Kidney capillary endothelial cell (primary cell): ENCODE measurements around the gene MRM2.
A peak's percentile ranks its signal among the peaks of the same experiment; 100 is the strongest.

ENCODE experiments used
- DNase-seq: peaks from one replicate; pipeline ENCODE4 v3.0.0-alpha.2; 2018; ENCODE audit warnings: low spot score

The MRM2 gene

DNA sequence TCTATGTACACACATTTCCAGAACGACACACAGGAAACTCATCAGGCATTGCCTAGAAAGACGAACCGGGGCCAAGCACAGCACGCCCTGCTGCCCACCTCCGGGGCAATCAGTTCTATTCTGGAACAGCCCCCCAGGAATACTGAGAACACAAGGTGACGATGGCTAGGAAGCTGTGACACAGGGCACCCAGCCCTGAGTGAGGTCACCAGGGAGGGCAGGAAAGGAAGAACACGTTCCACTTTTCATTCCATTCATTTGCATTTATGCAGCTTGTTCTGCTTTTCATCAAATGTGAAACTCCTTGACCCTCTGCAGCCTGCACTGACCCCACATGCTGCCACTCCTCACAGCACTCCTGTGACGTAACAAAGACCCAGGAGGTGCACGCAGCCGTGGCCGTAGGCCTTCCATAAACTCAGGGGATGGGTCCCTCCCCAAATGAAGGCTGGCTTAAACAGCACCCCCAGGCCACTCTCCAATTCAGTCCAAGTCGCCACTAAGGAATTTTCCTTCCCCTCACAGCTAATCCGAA, 38.2 kb downstream of the MRM2 start:
- no peak for DNase-seq

DNA sequence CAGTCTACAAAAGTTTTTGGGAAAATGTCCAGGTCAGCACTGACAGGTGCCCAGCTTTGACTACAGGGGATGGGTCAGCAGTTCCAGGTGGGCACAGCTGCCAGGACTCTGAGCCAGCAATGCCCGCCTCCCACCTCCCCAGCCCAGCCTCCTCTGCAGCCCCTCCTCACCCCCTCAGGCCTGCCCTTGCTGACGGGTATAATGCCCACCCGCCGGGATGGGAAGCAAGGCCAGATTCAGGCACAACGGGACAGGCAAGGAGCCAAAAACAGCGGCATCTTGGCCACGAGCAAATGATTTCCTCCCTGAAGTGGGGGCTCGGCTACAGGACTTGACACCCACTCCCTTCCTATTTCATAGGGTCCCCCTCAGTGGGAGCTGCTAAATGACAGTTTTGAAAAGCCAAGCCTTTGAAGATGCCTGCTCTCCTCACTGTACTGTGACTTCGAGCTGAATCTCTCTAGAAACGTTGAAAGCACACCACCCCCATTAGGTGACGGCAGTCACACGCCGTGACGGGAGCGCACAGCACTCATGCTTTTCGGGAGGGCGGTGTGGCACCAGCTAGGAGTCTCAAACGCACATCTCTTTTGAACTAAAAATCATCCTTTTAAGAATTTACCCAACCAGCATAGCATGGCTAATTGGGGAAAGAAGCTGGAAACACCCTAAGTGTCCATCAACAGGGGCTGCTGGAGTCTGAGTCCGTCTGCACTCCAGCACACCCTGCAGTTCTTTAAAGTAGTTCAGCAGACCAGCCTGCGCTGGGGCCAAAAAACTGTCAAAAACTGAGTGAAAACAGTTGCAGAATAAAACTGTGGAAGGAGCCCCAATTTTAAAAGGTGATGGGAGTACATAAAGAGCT, 38.9 kb downstream of the MRM2 start:
- DNase-seq: no peak

DNA sequence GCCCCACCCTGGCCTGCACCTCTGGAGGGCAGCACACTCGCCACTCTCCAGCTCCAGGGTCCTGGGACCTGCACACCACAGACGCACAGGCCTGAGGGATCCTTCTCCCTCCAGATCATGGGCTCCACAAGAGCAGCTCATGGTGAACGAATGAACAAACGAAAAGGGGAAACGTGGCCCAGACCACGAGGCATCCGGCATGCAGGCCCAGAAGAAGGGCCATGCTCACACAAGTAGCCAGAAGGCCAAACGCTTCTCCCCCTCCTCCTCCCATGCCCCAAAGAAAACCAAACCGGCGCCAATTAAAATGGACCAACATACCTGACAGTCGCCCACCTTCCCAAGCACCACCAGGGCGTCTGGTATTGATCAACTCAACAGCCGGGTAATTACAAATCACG, 39.6 kb downstream of the MRM2 start:
- DNase-seq: no peak

DNA sequence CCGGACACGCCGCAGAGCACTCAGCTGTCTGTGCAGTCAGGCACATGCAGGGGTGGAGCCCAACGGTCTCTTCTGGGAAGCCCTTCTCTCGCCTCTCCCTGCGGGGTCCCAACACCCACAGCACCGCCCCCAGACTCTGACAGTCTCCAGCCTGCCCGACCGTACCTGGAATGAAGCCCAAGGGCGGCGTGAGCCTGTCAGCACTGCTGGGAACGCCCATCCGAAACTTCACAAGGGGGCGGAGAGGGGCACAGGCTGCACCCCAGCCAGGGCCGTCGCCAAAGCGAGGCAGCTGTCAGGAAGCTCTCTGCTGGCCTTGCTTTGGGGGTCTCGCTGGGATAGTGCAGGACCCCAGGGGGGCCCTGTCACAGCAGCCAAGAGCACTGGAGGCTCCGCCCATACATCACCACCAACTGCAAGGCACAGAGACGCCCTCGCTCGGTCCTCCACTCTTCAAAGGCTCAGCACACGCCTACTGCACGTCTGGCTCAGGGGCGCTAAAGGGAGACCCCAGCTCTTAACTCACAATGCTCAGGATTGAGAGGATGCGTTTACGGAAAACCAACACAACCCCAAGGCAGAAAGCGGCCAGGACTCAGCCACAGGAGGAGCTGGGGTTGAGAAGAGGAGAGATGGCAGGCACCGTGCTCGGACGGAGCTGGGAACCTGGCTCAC, 40.2 kb downstream of the MRM2 start:
- no peak for DNase-seq

DNA sequence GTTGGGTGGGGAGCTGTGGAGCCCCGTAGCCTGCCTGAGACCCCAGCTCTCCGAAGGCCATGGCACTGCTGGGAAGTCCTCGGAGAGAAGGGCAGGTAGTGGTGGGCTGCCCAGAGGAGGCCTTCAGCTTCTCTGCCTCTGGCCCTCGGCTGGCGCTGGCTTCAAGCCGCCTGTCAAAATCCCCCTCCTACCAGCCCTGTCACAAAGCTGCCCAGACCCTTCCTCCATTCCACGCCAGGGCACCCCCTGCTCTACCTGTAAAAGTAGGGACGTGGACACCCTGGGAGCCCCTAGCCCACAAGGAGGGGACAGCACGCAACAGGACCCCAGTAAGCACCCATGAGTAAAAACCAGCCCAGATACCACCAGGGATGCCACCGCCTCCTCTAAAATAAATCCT, 40.9 kb downstream of the MRM2 start:
- DNase-seq: no peak

DNA sequence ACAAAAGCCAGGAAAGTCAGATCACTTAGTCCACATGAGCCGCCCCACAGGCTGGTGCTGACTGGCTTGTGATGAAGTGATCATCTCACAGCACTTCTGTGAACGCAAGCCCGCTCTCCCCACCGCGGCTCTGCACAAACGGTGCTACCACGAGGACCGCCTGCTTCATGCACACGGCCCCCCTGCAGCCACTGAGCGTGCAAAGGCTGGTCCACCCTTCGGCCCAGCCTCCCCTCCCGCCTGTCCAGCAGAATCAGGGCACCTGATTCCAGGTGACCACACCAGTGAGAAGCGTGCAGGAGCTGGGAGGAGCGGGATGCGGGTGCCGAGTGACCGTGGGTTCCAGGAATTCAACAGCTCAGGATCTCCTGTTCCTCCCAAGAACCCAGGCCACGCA, 41.4 kb downstream of the MRM2 start:
- no peak for DNase-seq

DNA sequence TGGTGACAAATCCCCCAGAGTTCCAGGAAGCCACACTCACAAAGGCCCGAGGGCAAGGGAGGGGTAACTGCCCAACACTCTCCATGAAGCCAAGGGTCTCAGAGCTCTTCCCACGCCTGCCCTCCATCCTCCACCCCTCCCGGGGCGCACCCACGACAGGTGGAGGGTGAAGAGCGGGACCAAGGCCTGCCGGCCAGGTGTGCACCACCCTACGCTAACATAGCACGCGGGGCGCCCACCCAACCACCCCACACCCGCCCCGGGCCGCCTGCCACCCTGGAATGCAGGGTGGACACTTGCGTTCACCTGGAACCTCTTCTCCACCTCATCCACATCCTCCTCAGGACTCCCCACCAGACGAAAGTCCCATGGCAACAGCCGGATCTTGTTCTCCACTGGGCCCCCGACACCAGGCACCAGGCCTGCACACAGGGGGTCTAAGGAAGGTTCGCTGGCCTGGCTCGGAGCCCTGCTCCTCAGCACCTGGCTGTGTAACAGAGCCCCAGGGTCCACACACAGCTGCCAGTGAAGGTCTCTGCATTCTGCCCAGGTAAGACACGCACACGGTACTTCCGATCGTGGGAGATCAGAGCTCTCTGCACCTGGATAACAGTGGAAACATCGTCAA, 41.9 kb downstream of the MRM2 start:
- DNase-seq: no peak

DNA sequence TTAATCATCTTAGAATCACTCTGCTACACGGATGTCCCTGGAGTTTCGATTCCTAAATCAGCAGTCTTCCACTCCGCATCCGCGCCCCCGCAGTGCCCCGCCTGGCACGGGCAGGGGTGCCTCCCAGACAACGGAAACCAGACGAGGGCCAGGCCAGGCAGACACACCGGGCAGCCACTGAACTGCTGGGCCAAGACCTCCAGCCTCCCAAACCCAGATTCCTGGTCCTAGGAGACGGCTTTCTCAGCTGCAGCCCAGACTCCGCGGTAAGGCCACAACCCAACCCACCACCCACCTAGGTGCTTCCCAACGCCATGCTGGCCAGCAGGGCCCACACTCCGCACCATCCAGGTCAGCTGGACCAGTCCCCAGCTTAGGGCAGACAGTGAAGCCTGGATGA, 42.5 kb downstream of the MRM2 start:
- no peak for DNase-seq

DNA sequence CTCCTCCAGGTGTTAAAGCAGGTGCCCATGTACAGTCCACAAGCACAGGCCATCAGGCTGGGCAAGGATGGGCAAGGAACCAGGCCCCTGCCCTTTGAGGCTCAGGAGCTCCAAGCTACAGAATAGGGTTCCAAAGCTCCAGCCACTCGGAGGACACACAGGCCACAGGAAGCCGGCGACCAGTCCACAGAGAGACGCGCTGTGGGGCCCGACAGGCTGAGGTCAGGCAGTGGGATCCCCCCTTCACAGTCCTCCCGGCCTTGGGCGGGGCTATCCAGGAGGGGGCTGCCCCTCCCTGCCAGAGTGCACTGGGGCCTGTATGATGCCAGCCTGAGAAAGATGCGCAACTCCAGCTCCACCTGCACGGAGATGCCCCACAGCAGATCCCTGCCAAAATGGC, 43.2 kb downstream of the MRM2 start:
- DNase-seq: no peak

DNA sequence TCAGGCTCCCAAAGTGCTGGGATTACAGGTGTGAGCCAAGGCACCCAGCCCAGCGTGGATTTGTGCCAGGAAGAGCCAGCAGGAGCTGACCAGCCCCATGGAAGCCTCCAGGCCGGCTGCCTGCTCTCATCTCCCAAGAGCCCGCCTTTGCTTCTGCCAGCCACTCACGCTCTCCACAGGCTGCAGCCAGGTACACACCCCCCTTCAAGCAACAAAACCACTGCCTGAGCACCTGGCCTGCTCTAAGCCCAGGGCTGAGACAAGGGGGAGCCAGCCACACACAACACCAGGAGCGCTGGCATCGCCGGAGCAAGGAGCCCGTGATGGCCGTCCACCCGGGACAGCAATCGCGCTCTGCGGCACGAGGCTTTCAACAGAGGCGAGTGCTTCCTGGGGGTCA, 43.8 kb downstream of the MRM2 start:
- no peak for DNase-seq

DNA sequence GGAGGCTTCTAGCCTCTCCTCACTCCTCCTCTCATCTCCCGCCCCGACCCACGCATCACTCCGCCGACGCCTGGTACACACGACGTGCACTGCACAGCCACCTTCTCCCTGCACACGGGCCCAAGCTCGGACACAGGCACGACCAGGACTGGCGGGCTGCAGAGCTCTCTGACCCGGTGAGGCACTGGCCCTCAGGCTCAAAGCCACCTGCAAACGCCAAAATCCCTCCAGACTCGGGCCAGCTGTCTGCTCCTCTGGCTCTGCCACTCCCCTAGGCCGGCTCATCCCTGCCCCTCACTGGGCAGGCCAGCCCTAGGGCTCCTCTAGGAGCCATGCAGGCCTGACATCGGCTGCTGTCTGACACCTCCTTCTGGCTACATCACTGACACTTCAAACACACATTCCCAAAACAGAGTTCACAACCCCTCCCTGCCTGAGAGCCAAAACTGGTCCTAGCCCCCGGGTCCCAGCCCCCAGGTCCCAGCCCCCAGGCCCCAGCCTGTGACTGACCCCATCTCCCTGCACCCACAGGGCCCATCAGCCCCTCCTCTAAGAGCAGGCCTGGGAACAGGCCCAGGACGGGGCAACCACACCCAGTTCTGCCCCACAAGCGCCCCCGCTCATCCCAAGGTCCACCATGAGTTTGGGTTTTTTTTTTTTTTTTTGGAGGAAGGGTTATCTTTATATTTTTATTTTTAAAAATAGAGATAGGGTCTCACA, 44.4 kb downstream of the MRM2 start:
- DNase-seq: no peak

DNA sequence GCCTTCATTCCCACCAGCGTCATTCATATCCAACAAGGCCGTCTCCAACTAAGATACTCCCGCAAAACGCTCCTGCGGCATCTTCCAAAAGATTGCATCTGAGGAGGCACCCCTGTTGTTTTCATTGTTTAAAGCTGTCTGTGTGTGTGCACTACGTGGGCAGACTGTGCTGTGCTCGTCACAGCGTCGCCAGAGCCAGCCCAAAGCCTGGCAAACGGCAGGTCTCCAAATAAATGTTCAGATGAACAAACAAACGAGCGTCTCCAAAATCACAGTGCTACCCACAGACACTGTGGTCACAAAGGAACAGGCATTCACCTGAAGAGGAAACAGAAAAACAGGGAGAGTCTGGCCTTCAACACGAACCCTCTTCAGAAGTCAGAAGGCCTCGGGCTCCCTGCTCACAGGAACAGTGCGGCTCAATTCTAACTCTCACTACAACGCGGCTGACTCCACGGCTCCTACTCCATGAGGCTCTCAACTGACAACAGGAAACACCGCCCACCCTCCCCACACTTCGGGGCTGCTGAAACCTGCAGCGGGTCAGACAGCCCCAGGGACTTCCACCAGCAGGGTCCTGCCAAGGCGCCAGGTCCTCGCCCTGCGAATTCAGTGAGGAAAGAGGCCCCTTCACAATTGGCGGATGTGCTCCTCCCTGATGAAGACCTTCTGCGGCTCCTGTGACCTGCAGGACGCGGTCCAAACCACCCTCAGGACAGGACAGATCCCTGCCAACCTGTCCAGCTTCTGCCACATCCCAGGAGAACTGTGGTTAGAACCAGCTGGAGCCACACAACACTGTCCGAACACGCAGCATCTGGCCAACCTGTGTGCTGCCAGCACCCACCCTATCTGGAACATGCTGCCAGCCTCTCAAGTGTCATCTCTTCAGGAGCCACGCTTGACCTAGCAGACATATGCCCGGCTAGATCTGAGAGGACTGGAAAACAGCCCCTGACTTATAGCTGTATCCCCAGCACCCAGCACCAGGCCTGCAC, 45.3 kb downstream of the MRM2 start:
- DNase-seq: no peak

DNA sequence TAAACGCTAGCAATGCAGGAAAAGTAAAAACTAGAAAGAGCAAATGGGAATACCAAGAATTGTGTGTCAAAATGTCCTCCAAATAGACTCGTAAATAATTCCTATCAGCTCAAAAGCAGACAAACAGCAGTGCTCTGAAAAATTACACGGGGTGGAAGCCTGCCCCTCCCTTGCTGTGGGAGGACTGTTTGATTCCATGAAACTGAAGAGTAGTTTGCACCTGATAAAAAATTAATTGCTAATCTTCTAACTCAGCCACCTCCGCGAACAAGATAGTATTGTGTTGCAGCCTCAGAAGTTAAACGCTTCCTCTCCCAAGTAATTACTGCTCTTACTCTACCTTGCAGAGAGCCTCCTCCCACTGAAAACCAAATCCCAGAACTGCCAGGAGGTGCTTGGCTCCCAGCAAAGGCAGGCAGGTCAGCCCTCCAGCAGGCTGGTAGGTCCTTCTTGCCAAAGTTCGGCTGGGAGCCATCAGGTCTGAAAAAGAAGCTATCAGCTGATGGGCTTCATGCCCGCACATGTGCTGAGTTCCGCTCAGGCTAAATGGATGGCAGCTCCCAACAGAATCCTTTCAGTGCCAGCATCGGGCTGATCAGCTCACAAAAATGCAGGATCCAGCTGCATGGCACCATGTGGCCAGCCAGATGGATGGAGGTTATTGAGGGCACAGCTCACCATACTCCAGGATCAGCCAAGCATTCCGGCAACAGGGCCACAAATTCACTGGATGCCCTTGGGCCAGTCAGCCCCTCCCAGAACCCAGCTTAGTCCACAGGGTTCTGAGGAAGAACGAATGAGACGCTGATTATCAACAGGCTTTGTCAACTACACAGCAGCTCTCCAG, 46.4 kb downstream of the MRM2 start:
- DNase-seq: no peak

DNA sequence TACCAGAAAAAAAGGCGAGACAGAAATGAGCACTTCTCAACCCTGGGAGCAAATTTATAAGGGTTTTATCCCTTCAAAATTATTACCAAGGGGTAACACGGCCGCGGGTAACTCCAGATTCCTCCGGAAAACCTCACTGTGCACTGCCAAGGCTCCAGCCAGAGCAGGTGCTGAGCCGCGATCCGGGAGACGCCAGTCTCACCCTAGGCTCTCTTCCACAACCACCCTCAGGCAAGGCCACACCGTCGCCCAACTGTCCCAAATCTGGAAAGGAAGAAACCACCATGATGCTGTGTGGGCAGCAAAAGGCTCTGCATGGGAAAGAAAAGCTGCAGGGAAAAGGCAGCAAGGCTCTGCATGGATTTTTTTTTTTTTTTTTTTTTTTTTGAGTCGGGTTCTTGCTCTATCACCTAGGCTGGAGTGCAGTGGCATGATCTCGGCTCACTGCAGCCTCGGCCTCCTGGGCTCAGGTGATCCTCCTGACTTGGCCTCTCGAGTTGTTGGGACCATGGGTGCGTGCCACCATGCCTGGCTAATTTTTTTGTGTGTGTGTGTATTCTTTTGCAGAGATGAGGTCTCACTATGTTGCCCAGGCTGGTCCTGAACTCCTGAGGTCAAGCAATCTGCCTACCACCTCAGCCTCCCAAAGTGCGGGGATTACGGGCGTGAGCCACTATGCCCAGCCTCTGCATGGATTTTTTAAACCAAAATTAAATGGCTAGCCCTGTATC, 48.3 kb downstream of the MRM2 start:
- no peak for DNase-seq

DNA sequence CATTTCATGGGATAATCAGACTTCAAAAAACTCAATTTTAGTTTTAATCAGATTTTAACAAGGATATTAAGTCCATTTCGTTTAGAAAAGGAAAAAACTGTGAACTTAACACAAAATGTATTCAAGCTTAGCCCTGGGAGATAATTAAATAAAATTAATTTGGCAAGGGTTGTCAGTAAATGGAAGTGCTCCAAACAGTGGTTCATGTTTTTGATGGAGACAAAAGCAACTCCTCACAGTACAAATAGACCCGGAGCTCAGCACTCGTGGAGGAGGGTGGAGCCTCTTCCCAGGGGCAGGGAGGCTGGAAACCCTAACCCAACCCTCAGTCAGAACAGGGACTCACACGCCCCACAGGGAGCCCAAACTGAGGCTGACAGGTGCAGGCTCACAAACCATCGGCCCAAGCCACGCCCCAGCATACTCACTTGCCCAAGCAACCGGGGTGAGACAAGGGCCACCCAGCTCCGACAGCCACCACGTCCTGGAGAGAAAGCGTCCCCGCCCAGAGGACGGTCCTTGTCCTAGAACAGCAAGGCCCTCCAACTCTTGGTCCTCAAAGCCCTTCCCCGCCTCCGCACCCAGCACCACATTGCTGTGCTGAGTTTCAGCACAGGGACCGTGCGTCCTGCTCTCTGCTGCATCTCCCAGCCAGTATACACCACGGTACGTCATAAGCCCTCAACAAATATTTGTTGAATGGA, 49.0 kb downstream of the MRM2 start:
- no peak for DNase-seq

DNA sequence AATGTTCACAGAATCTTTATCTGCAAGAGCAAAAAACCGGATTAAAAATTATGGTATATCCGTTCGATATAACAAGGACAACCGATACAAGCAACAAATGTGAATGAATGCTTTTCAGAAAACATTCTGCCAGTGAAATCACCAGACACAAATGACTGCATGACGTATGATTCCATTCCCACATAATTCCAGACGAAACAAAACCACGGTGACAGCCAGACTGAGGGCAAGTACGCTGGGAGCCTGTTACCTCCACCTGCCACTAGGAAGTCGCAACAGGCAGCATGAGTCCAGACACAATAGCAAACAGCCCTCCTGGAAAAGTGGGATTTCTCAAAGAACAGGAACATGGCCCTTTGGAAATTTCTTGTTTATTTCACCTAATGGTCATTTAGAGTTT, 51.0 kb downstream of the MRM2 start:
- no peak for DNase-seq

DNA sequence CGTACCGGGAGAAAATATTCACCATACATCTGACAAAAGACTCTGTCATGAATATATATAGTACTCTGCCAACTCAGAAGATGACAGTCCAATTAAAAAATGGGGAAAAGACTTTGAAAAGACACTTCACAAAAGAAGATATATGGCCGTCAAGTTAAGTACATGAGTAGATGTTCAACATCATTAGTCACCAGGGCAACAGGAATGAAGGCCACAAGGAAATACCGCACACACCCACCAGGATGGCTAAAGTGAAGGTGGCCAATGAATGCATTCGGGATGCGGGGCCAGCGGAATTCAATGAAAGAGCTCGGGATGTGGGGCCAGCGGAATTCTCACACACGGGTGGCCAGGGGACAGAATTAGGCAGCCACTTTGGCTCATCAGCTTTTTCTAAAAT, 51.5 kb downstream of the MRM2 start:
- peak; percentile 9 for DNase-seq

DNA sequence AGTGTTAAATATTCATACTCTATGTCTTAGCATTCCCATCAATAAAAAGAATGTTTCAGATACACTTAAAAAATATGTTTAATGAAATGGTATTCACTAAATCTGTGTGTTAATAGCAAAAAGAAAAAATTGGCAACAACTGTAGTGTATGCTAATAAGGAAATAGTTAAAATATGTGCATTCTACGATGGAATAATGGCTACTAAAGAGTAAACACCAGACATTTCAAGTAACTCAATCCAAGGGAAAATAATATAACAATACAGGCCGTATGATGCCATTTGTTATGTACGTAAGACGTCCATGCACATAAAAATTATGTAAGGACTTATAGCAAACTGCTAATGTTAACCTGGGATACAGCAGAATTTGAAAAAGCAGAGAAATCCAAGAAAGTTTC, 55.8 kb downstream of the MRM2 start:
- DNase-seq: no peak

DNA sequence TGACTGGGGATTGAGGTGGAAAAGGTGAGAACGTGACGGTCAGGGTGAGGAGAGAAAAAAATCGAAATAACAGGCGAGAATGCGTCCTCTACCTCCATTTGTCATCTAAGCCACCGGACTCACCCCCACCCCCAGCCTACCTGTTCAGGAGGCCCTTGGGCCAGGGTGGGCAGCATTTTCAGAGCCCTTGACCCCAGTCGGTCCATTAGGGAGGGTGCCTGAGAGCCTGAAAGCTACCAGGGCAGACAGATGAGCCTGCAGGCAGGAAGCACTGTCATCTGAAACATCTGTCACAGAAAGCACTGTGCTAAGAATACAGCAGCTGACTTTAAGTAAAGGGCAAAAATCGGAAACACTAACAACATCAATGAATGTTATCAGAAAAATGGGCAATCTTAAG, 56.3 kb downstream of the MRM2 start:
- no peak for DNase-seq
